HepG2 (cell line): ENCODE measurements around the gene ATP5F1E. TPM values are rescaled to one million over a fixed set of nuclear protein-coding genes. Genes with fewer than 3 reads are reported as not detected.

Source experiments
- ADNP ChIP-seq: sonication (generic); formaldehyde crosslinking; IDR thresholded peaks from 2 replicates; pipeline ENCODE4 v1.4.0; 2020; ENCODE audit warnings: missing genetic modification reagents
- ASH2L ChIP-seq: fragments of 300-600, 200-600 bp; sonication (generic); IDR thresholded peaks from 2 replicates; pipeline ENCODE4 v1.7.0; 2017; ENCODE audit warnings: low read depth, mild to moderate bottlenecking, moderate library complexity, mixed read lengths, low read length; ENCODE audit not compliant: insufficient read length
- FOXC1 ChIP-seq: sonication (generic); formaldehyde crosslinking; IDR thresholded peaks from 2 replicates; pipeline ENCODE4 v1.8.0; 2022; ENCODE audit warnings: mild to moderate bottlenecking, missing genetic modification reagents, borderline replicate concordance
- PBX3 ChIP-seq: sonication (generic); formaldehyde crosslinking; IDR thresholded peaks from 2 replicates; pipeline ENCODE4 v1.8.1; 2023; ENCODE audit warnings: missing genetic modification reagents, inconsistent platforms, borderline replicate concordance
- RFX1 ChIP-seq: fragments of 450-650 bp; IDR thresholded peaks from 2 replicates; pipeline ENCODE4 v1.6.1; 2017
- STAT6 ChIP-seq: sonication (generic); formaldehyde crosslinking; IDR thresholded peaks from 2 replicates; pipeline ENCODE4 v1.4.0; 2020; ENCODE audit warnings: missing genetic modification reagents, mild to moderate bottlenecking, borderline replicate concordance
- UBTF ChIP-seq: sonication (generic); formaldehyde crosslinking; IDR thresholded peaks from 2 replicates; pipeline ENCODE4 v1.4.0; 2020; ENCODE audit warnings: mild to moderate bottlenecking, missing genetic modification reagents
- ZNF335 ChIP-seq: sonication (generic); formaldehyde crosslinking; IDR thresholded peaks from 2 replicates; pipeline ENCODE4 v1.4.0; 2020; ENCODE audit warnings: missing genetic modification reagents
- ZNF350 ChIP-seq: sonication (generic); formaldehyde crosslinking; IDR thresholded peaks from 2 replicates; pipeline ENCODE4 v1.4.0; 2020; ENCODE audit warnings: mild to moderate bottlenecking, low read depth, missing genetic modification reagents, borderline replicate concordance
- ZNF362 ChIP-seq: sonication (generic); formaldehyde crosslinking; IDR thresholded peaks from 2 replicates; pipeline ENCODE4 v1.4.0; 2020; ENCODE audit warnings: missing genetic modification reagents, mild to moderate bottlenecking, borderline replicate concordance
- ZNF451 ChIP-seq: sonication (generic); formaldehyde crosslinking; IDR thresholded peaks from 2 replicates; pipeline ENCODE4 v1.5.0; 2020; ENCODE audit warnings: mild to moderate bottlenecking, missing genetic modification reagents
- ZNF773 ChIP-seq: sonication (generic); formaldehyde crosslinking; IDR thresholded peaks from 2 replicates; pipeline ENCODE4 v1.4.0; 2020; ENCODE audit warnings: missing genetic modification reagents, borderline replicate concordance
- ZZZ3 ChIP-seq: sonication (generic); formaldehyde crosslinking; IDR thresholded peaks from 2 replicates; pipeline ENCODE4 v1.4.0; 2020; ENCODE audit warnings: missing genetic modification reagents, mild to moderate bottlenecking, borderline replicate concordance
- polyA plus RNA-seq, 8 experiments: library from polyadenylated mRNA; depleted of rRNA in 3 of 8; stranded (reverse) in 7 of 8; unstranded in 1 of 8; fragments of >200 nt; fragmentation: Illumina TruSeq in 4 of 8; extraction: Trizol in 4 of 8; gene quantifications; 2 replicates each; pipeline versions ENCODE4 v1.2.1 to v1.2.3, GENCODE V29; 2011 to 2016; ENCODE audit warnings: low read depth in 4 of 8, missing spikeins in 1 of 8, mixed read lengths in 1 of 8; ENCODE audit not compliant: insufficient read depth in 1 of 8
- total RNA-seq, 5 experiments: library from RNA; depleted of rRNA; stranded (reverse); fragments of >200 nt; fragmentation: Illumina TruSeq; extraction: Trizol; gene quantifications; 2 replicates each; pipeline ENCODE4 v1.2.3, GENCODE V29; 2016; ENCODE audit warnings: low read depth in 1 of 5
- TF ChIP-seq, protein P1 (sequence below): sonication (generic); formaldehyde crosslinking; IDR thresholded peaks from 2 replicates; pipeline ENCODE4 v1.5.1; 2020; ENCODE audit warnings: mild to moderate bottlenecking, missing genetic modification reagents, borderline replicate concordance
- TF ChIP-seq, protein P2 (sequence below): sonication (generic); formaldehyde crosslinking; conservative IDR thresholded peaks from 2 replicates; pipeline ENCODE4 v1.4.0; 2020; ENCODE audit warnings: missing genetic modification reagents
- TF ChIP-seq, protein P3 (sequence below): IDR thresholded peaks from 2 replicates; pipeline ENCODE4 v1.6.1; 2016; ENCODE audit warnings: missing compliant biosample characterization, missing genetic modification reagents, borderline replicate concordance

The ATP5F1E gene
- total and polyA plus RNA-seq, 2 of the 13 experiments (the other 11 are each of a cell fraction or from before 2014, with no cell fraction given), result 121 to 134 TPM

GRCh38 chr20:58981628-58982364, 50.3 kb downstream of the ATP5F1E start (continued):
- TF ChIP-seq, protein P1, sequence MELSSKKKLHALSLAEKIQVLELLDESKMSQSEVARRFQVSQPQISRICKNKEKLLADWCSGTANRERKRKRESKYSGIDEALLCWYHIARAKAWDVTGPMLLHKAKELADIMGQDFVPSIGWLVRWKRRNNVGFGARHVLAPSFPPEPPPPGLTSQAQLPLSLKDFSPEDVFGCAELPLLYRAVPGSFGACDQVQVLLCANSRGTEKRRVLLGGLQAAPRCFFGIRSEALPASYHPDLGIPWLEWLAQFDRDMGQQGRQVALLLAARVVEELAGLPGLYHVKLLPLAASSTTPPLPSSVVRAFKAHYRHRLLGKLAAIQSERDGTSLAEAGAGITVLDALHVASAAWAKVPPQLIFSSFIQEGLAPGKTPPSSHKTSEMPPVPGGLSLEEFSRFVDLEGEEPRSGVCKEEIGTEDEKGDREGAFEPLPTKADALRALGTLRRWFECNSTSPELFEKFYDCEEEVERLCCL (CRISPR knock-in tag), result no peak
- TF ChIP-seq FOXC1 (CRISPR knock-in tag) (peak; percentile 53; the same call in 1 of the 2 replicates), ZZZ3 (CRISPR knock-in tag) (no peak), ASH2L (peak; percentile 56), ZNF335 (CRISPR knock-in tag) (peak; percentile 42; the same call in 1 of the 2 replicates), PBX3 (CRISPR knock-in tag) (0 out of 2 replicates have a peak, but pooled peaks have one; percentile 12), UBTF (CRISPR knock-in tag) (peak; percentile 17), ZNF350 (CRISPR knock-in tag) (peak; percentile 56; the same call in 1 of the 2 replicates), ADNP (no peak), ZNF773 (CRISPR knock-in tag) (peak; percentile 15; the same call in 1 of the 2 replicates), ZNF362 (CRISPR knock-in tag) (peak; percentile 56), ZNF451 (CRISPR knock-in tag) (peak; percentile 48; the same call in 1 of the 2 replicates), RFX1 (no peak), STAT6 (CRISPR knock-in tag) (no peak)
- TF ChIP-seq, protein P2, sequence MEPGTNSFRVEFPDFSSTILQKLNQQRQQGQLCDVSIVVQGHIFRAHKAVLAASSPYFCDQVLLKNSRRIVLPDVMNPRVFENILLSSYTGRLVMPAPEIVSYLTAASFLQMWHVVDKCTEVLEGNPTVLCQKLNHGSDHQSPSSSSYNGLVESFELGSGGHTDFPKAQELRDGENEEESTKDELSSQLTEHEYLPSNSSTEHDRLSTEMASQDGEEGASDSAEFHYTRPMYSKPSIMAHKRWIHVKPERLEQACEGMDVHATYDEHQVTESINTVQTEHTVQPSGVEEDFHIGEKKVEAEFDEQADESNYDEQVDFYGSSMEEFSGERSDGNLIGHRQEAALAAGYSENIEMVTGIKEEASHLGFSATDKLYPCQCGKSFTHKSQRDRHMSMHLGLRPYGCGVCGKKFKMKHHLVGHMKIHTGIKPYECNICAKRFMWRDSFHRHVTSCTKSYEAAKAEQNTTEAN, result peak; percentile 13; the same call in 1 of the 2 replicates
- TF ChIP-seq, protein P3, sequence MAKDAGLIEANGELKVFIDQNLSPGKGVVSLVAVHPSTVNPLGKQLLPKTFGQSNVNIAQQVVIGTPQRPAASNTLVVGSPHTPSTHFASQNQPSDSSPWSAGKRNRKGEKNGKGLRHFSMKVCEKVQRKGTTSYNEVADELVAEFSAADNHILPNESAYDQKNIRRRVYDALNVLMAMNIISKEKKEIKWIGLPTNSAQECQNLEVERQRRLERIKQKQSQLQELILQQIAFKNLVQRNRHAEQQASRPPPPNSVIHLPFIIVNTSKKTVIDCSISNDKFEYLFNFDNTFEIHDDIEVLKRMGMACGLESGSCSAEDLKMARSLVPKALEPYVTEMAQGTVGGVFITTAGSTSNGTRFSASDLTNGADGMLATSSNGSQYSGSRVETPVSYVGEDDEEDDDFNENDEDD, result no peak
